Effector memory CD8-positive, alpha-beta T cell (primary cell): ENCODE measurements around the gene CYP21A2.
"Not testable (repeated sequence)": the region's sequence is repeated elsewhere in the genome, so short reads cannot be mapped to it uniquely, and the experiment has no call there.

ENCODE experiments used
- ATAC-seq: fragments of 150-1000 bp; cut with Tn5 transposase; replicated peaks from 2 replicates; pipeline ENCODE4 v1.10.0; 2021; ENCODE audit warnings: mild to moderate bottlenecking, moderate library complexity
- DNase-seq, 3 experiments: peaks; one replicate each; pipeline ENCODE4 v3.0.0; 2021
- H3K27ac Mint-ChIP-seq, 2 donors: one replicate each; pipeline ENCODE4 v1.8.0; 2022; ENCODE audit warnings: mild to moderate bottlenecking in 2 of 2, mixed read lengths in 2 of 2, moderate library complexity in 2 of 2
- H3K27me3 Mint-ChIP-seq, 2 donors: one replicate each; pipeline ENCODE4 v1.8.0; 2022; ENCODE audit warnings: mixed read lengths in 2 of 2
- H3K36me3 Mint-ChIP-seq: one replicate; pipeline ENCODE4 v1.8.0; 2022; ENCODE audit warnings: mild to moderate bottlenecking, moderate library complexity, mixed read lengths; ENCODE audit not compliant: insufficient read depth
- H3K4me1 Mint-ChIP-seq, 2 donors: one replicate each; pipeline ENCODE4 v1.8.0; 2022; ENCODE audit warnings: low read depth in 2 of 2, mixed read lengths in 2 of 2
- H3K4me3 Mint-ChIP-seq, 2 donors: one replicate each; pipeline ENCODE4 v1.8.0; 2022; ENCODE audit warnings: mild to moderate bottlenecking in 2 of 2, mixed read lengths in 2 of 2, moderate library complexity in 2 of 2
- H3K9me3 Mint-ChIP-seq, 2 donors: one replicate each; pipeline ENCODE4 v1.8.0; 2022; ENCODE audit warnings: mixed read lengths in 2 of 2
- total RNA-seq, 9 experiments: gene quantifications; one replicate each; lab custom pipeline; 2026; lab: John Stamatoyannopoulos, UW

Gene CYP21A2
- 0 to 0.40 (median 0) reads per million in 9 experiments for total RNA-seq

- DNase-seq, H3K36me3 Mint-ChIP-seq, H3K27me3 Mint-ChIP-seq, H3K9me3 Mint-ChIP-seq, H3K4me1 Mint-ChIP-seq: not testable (repeated sequence)
- Mint-ChIP-seq H3K27ac (peak within 1 kb of the TSS; percentile 75 to 83), H3K4me3 (peak within 1 kb of the TSS in 1 of 2 donors; percentile 63)
- peak; percentile 96 for ATAC-seq
Observed at GRCh38 chr6:32037598-32038524, at the start of gene CYP21A2. TSS of gene CYP21A2 (plus strand) at chr6:32038415. CDS start at chr6:32038423, 8 bp downstream.

DNA sequence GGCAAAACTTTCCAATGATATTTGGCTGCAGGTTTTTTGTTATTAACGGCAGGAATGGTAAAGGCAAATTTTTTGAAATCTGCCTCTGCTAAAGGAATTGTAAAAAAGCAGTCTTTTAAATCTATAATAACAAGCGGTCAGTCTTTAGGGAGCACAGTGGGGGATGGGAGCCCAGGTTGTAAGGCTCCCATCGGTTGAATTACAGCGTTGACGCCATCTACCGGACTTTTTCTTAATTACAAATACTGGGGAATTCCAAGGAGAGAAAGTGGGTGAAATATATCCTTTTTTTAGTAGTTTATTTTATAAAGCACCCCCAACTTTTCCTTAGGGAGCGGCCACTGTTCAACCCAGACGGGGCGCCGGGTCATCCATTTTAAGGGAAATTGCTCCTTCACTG, 48.9 kb upstream of the CYP21A2 start:
- not testable (repeated sequence) for H3K27me3 Mint-ChIP-seq, H3K4me1 Mint-ChIP-seq, H3K4me3 Mint-ChIP-seq

GRCh38 chr6:31994421-31994820, 43.8 kb upstream of the CYP21A2 start:
- not testable (repeated sequence) for H3K9me3 Mint-ChIP-seq, ATAC-seq, DNase-seq, H3K27ac Mint-ChIP-seq, H3K4me1 Mint-ChIP-seq, H3K27me3 Mint-ChIP-seq, H3K36me3 Mint-ChIP-seq, H3K4me3 Mint-ChIP-seq

More for the DNA sequence above, 48.9 kb upstream of the CYP21A2 start:
- H3K27ac Mint-ChIP-seq, H3K9me3 Mint-ChIP-seq, DNase-seq, ATAC-seq, H3K36me3 Mint-ChIP-seq: not testable (repeated sequence)

DNA sequence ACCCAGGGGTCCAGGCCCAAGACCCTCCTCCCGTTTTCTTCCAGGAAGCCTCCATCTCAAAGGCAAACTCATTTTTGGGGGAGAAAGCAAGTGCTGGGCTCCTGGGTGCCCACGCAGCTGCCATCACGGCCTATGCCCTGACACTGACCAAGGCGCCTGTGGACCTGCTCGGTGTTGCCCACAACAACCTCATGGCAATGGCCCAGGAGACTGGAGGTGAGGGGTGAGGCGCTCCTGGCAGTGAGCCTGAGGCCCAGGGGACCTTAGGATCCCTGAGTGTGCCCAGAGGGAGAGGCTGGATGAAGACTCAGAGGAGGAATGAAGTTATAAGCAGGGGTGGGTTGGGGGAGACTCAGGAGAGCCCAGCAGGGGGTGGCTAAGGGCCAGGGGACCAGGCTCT, 41.8 kb upstream of the CYP21A2 start:
- not testable (repeated sequence) for H3K9me3 Mint-ChIP-seq, H3K27me3 Mint-ChIP-seq, H3K36me3 Mint-ChIP-seq, H3K27ac Mint-ChIP-seq, ATAC-seq, DNase-seq, H3K4me3 Mint-ChIP-seq, H3K4me1 Mint-ChIP-seq

DNA sequence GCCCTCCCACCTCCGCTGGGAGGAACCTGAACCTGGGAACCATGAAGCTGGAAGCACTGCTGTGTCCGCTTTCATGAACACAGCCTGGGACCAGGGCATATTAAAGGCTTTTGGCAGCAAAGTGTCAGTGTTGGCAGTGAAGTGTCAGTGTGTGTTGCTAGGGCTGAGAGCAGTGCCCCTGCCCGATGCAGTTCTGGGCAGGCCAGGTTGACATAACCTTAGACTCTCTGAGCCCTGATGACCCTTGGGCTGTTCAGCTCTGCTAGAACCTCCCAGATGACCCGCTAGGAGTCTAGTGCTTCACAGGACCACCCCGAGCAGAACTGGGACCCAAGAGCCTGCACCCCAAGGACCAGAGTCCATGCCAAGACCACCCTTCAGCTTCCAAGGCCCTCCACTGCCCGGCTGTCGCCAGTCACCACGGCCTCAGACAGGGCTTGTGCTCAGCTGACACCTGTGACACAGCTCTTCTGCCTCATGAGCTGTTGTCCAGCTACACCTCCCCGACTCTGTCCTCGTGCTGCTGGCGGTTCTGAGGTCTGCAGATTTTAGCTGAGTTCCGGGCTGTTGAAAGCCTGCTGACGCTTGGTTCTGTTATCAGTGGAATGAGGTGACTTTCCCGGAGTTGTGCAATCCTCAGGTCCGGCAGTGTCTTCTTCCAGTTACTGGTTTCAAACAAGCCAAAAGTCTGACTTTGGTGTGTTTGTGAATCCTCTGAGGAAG, 35.5 kb upstream of the CYP21A2 start:
- H3K4me3 Mint-ChIP-seq, H3K36me3 Mint-ChIP-seq, DNase-seq, H3K4me1 Mint-ChIP-seq, H3K9me3 Mint-ChIP-seq, ATAC-seq, H3K27ac Mint-ChIP-seq, H3K27me3 Mint-ChIP-seq: not testable (repeated sequence)

GRCh38 chr6:32003301-32003700, 34.9 kb upstream of the CYP21A2 start:
- not testable (repeated sequence) for DNase-seq, H3K9me3 Mint-ChIP-seq, ATAC-seq, H3K36me3 Mint-ChIP-seq, H3K4me1 Mint-ChIP-seq, H3K27me3 Mint-ChIP-seq, H3K27ac Mint-ChIP-seq, H3K4me3 Mint-ChIP-seq

DNA sequence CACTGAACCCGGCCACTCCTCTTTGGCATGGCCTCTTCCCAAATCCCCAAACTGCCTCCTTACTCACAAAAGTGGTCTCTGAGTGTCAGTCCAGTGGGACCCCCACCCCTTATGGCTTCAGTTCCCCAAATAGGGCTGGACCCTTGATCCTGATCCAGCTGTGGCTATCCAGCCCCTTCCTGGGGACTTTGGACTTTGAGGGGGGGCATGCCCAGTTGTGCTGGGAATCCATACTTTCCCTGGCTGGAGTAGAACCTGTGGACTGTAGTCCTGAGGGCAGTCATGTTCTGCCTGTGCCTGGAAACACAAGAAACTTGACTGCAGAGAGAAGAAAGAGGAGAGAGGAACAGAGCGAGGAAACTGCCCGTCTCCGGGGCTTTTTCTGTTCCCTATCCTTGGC, 33.8 kb upstream of the CYP21A2 start:
- H3K4me1 Mint-ChIP-seq, ATAC-seq, H3K27ac Mint-ChIP-seq, H3K27me3 Mint-ChIP-seq, H3K4me3 Mint-ChIP-seq, H3K36me3 Mint-ChIP-seq, H3K9me3 Mint-ChIP-seq, DNase-seq: not testable (repeated sequence)

DNA sequence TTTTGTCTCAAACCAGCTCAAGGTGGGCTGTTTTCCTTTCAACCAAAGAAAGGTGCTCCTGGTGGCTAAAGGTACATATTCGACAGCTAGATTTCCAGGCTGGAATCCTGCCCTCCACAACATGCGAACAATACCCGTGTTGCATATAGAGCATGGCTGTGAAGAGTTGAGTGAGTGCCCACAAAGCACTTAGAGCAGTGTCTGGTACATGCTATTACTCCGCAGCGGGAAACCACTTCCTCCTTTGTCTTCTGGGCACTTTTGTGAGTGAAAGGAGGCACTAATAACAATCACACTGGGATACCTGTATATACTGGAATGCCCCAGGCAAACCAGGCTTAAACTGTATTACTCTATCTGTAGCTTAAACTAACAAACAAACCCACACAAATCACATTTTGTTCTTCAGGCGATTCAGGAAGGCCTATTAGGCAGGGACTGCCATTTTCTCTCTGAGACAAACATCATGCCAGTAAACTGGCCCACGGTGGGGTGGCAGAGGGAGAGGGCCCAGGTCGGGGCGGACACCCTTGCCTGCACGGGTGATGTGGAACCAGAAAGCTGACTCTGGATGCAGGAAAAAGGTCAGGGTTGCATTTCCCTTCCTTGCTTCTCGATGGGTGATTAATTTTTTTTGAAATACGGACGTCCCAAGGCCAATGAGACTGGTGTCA, 33.2 kb upstream of the CYP21A2 start:
- not testable (repeated sequence) for H3K27ac Mint-ChIP-seq, H3K4me3 Mint-ChIP-seq, H3K9me3 Mint-ChIP-seq

DNA sequence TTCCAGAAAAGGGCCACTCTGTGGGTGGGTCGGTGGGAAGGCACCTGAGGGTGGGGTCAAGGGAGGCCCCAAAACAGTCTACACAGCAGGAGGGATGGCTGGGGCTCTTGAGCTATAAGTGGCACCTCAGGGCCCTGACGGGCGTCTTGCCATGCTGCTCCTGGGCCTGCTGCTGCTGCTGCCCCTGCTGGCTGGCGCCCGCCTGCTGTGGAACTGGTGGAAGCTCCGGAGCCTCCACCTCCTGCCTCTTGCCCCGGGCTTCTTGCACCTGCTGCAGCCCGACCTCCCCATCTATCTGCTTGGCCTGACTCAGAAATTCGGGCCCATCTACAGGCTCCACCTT, 32.7 kb upstream of the CYP21A2 start:
- H3K4me3 Mint-ChIP-seq, H3K27me3 Mint-ChIP-seq, DNase-seq, H3K9me3 Mint-ChIP-seq, H3K27ac Mint-ChIP-seq, H3K4me1 Mint-ChIP-seq, ATAC-seq, H3K36me3 Mint-ChIP-seq: not testable (repeated sequence)

More for the DNA sequence above, 33.2 kb upstream of the CYP21A2 start:
- not testable (repeated sequence) for DNase-seq, H3K36me3 Mint-ChIP-seq, H3K27me3 Mint-ChIP-seq, H3K4me1 Mint-ChIP-seq
- ATAC-seq, result peak; percentile 97

DNA sequence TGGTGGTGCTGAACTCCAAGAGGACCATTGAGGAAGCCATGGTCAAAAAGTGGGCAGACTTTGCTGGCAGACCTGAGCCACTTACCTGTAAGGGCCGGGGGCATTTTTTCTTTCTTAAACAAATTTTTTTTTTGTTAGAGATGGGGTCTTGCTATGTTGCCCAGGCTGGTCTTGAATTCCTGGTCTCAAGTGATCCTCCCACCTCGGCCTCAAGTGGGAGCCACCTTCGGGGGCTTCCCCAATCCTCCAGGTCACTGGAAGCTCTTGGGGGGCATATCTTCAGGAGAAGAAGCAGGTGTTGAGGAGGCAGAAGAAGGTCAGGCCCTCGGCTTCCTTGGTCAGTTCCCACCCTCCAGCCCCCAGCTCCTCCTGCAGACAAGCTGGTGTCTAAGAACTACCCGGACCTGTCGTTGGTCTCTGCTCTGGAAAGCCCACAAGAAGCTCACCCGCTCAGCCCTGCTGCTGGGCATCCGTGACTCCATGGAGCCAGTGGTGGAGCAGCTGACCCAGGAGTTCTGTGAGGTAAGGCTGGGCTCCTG, 32.2 kb upstream of the CYP21A2 start:
- H3K36me3 Mint-ChIP-seq, ATAC-seq, H3K4me1 Mint-ChIP-seq, H3K9me3 Mint-ChIP-seq, DNase-seq, H3K27ac Mint-ChIP-seq, H3K27me3 Mint-ChIP-seq, H3K4me3 Mint-ChIP-seq: not testable (repeated sequence)

GRCh38 chr6:32007086-32007485, 31.1 kb upstream of the CYP21A2 start:
- not testable (repeated sequence) for H3K27me3 Mint-ChIP-seq, H3K9me3 Mint-ChIP-seq, H3K4me3 Mint-ChIP-seq, DNase-seq, H3K4me1 Mint-ChIP-seq, H3K36me3 Mint-ChIP-seq, H3K27ac Mint-ChIP-seq, ATAC-seq

GRCh38 chr6:32008037-32008436, 30.2 kb upstream of the CYP21A2 start:
- not testable (repeated sequence) for H3K4me3 Mint-ChIP-seq, H3K9me3 Mint-ChIP-seq, H3K27ac Mint-ChIP-seq, H3K36me3 Mint-ChIP-seq, DNase-seq, ATAC-seq, H3K27me3 Mint-ChIP-seq, H3K4me1 Mint-ChIP-seq

- not testable (repeated sequence) for H3K4me3 Mint-ChIP-seq, H3K9me3 Mint-ChIP-seq, H3K4me1 Mint-ChIP-seq, H3K36me3 Mint-ChIP-seq, ATAC-seq, H3K27ac Mint-ChIP-seq, H3K27me3 Mint-ChIP-seq, DNase-seq
Observed at GRCh38 chr6:32008616-32009015, 29.6 kb upstream of the CYP21A2 start.
